ENCODE data around the gene SNX21. TPM values are rescaled to one million over a fixed set of nuclear protein-coding genes. Genes with fewer than 3 reads are reported as not detected.

SNX21 gene
- total and polyA plus RNA-seq, 4 donors, result 3.8 to 10.6 (median 4.8) TPM

GRCh38 chr20:45801851-45802250, 31.7 kb upstream of the SNX21 start:
- no peak for TF ChIP-seq RXRA (IDR thresholded peaks at IDR 0.05)
- TF ChIP-seq FOXA1 (IDR thresholded peaks at IDR 0.05), result no peak
- no peak for TF ChIP-seq CTCF (IDR thresholded peaks at IDR 0.05; ENCODE audit: low read depth, low read length, missing input control)
- no peak for TF ChIP-seq REST (IDR thresholded peaks at IDR 0.05)
- TF ChIP-seq YY1 (IDR thresholded peaks at IDR 0.05), result no peak
- no peak for TF ChIP-seq HNF4G (IDR thresholded peaks at IDR 0.05)
- TF ChIP-seq ATF3 (IDR thresholded peaks at IDR 0.05), result no peak
- no peak for TF ChIP-seq TAF1 (conservative IDR thresholded peaks at IDR 0.05)
- TF ChIP-seq ZBTB33 (IDR thresholded peaks at IDR 0.05), result no peak
- TF ChIP-seq FOXA2 (IDR thresholded peaks at IDR 0.05), result no peak
- no peak for TF ChIP-seq RAD21 (IDR thresholded peaks at IDR 0.05)
- TF ChIP-seq NR2F2 (IDR thresholded peaks at IDR 0.05), result no peak
- no peak for TF ChIP-seq GABPA (IDR thresholded peaks at IDR 0.05 in 1 of 2, conservative IDR thresholded peaks at IDR 0.05 in 1 of 2)
- no peak for TF ChIP-seq HNF4A (conservative IDR thresholded peaks at IDR 0.05)
- no peak for TF ChIP-seq JUND (IDR thresholded peaks at IDR 0.05)
- no peak for TF ChIP-seq EGR1 (IDR thresholded peaks at IDR 0.05; ENCODE audit: low read depth in 2 of 2)
- TF ChIP-seq SP1 (IDR thresholded peaks at IDR 0.05), result no peak
- no peak overlapping the region for H3K4me3 ChIP-seq (ENCODE audit: low read depth in 1 of 3, low read length in 3 of 3)
- H3K27ac ChIP-seq (ENCODE audit: low read depth in 1 of 2, low read length in 2 of 2), result no peak overlapping the region
- DNase-seq (ENCODE audit: low spot score), result no peak
- no peak overlapping the region for H3K9ac ChIP-seq (ENCODE audit: low read depth in 1 of 2, low read length in 2 of 2)
- H3K27me3 ChIP-seq (ENCODE audit: control insufficient read depth in 4 of 4, insufficient read depth in 4 of 4, low read length in 3 of 4), result no peaks in the 10 kb centered on the region
- H3K36me3 ChIP-seq (ENCODE audit: control insufficient read depth in 4 of 4, insufficient read depth in 3 of 4, low read depth in 1 of 4, low read length in 3 of 4), result peaks cover 8 to 57% (median 50%) of the 10 kb centered on the region in 4 donors
- 91% methylated on average over 7 of the region's 7 CpGs for WGBS
- H3K9me3 ChIP-seq (ENCODE audit: control insufficient read depth in 4 of 4, low read length in 3 of 4), result no peaks in the 10 kb centered on the region
- H3K4me1 ChIP-seq (ENCODE audit: control insufficient read depth in 4 of 4, insufficient read depth in 4 of 4, low read length in 3 of 4), result no peaks in the 10 kb centered on the region
